Stomach (tissue), 9 donors: Measurements from ENCODE around the gene HSPG2. TPM values are rescaled to one million over a fixed set of nuclear protein-coding genes. Genes with fewer than 3 reads are reported as not detected.

ENCODE experiments used
- DNase-seq, 2 donors: peaks; one replicate each; pipeline versions ENCODE4 v3.0.0 to v3.0.0-alpha.2; 2013 to 2019
- H3K27ac ChIP-seq, 5 donors: fragments of 200-600 bp in 4 of 5; sonication (generic) in 4 of 5; one replicate each; pipeline ENCODE4 v1.5.1; 2013 to 2019; ENCODE audit warnings: mild to moderate bottlenecking in 1 of 5, moderate library complexity in 1 of 5
- H3K27me3 ChIP-seq, 3 donors: fragments of 200-600 bp; sonication (generic); one replicate each; pipeline ENCODE4 v1.5.1; 2017 to 2019; ENCODE audit warnings: mixed run types in 1 of 3
- H3K36me3 ChIP-seq, 4 donors: fragments of 200-600 bp; sonication (generic); 1 replicate in 3 of 4; 2 replicates in 1 of 4; pipeline ENCODE4 v1.5.1; 2016 to 2019
- H3K4me1 ChIP-seq, 4 donors: fragments of 200-600 bp; sonication (generic); one replicate each; pipeline ENCODE4 v1.5.1; 2016 to 2019
- H3K4me3 ChIP-seq, 4 donors: fragments of 200-600 bp; sonication (generic) in 3 of 4; one replicate each; pipeline ENCODE4 v1.5.1; 2016 to 2019; ENCODE audit warnings: mild to moderate bottlenecking in 1 of 4
- H3K9me3 ChIP-seq, 4 donors: fragments of 200-600 bp; sonication (generic); one replicate each; pipeline ENCODE4 v1.5.1; 2016 to 2019
- CTCF ChIP-seq, 7 experiments: fragments of 450-650 bp in 4 of 7; fragments of 200-600 bp in 3 of 7; sonication (generic) in 3 of 7; IDR thresholded peaks; one replicate each; pipeline ENCODE4 v1.5.1; 2016 to 2019; ENCODE audit warnings: antibody characterized with exemption in 7 of 7, control low read depth in 2 of 7, mild to moderate bottlenecking in 1 of 7
- EP300 ChIP-seq: sonication (generic); formaldehyde crosslinking; IDR thresholded peaks from one replicate; pipeline ENCODE4 v1.6.1; 2017; ENCODE audit warnings: antibody characterized with exemption
- POLR2A ChIP-seq, 4 donors: fragments of 450-650 bp; IDR thresholded peaks; one replicate each; pipeline ENCODE4 v1.6.1; 2016; ENCODE audit warnings: antibody characterized with exemption in 4 of 4, control low read depth in 2 of 4, mild to moderate bottlenecking in 1 of 4, moderate library complexity in 1 of 4
- POLR2AphosphoS5 ChIP-seq, 3 donors: sonication (generic); formaldehyde crosslinking; IDR thresholded peaks; one replicate each; pipeline ENCODE4 v1.6.1; 2016; ENCODE audit warnings: antibody characterized with exemption in 3 of 3
- WGBS, 5 donors: extraction: QIAGEN DNeasy Blood & Tissue Kit in 3 of 5; methylation state at CpG; one replicate each; pipeline versions ENCODE4 v1.1.5 to v1.1.7; 2013 to 2018; 5-methylcytosine and 5-hydroxymethylcytosine counted together
- intact Hi-C: fragments of 100-400 bp; cut with DNase I; formaldehyde crosslinking; loops from one replicate; pipeline ENCODE4 v1.15.1; 2023; ENCODE audit warnings: low total_unique reads
- polyA plus RNA-seq, 3 donors: library from polyadenylated mRNA; stranded (reverse); fragments of 200-250 nt; gene quantifications; one replicate each; pipeline ENCODE4 v1.2.3, GENCODE V29; 2013
- total RNA-seq, 5 donors: library from RNA; depleted of rRNA; stranded (reverse); fragments of >200 nt; gene quantifications; one replicate each; pipeline versions ENCODE4 v1.1.0 to v1.2.3, GENCODE V29; 2014 to 2016
- donor health status: healthy with polysubstance abuse.
- donor health status: Bipolar disorder and iron deficiency.
- donor health status: healthy.

Gene HSPG2
- total and polyA plus RNA-seq, 8 donors = 21.7 to 504 (median 133) TPM

- TF ChIP-seq CTCF (IDR thresholded peaks at IDR 0.05) (no peak), POLR2A (IDR thresholded peaks at IDR 0.05) (no peak), POLR2AphosphoS5 (IDR thresholded peaks at IDR 0.05) (peak; percentile 33 to 73 (median 43))
- Histone ChIP-seq H3K27me3 (no peaks in the 10 kb centered on the region), H3K27ac (peak overlapping the region; percentile 18 to 97 (median 92)), H3K4me3 (no peak overlapping the region), H3K4me1 (peaks cover 77 to 92% (median 81%) of the 10 kb centered on the region in 4 donors), H3K36me3 (peaks cover 26 to 44% (median 38%) of the 10 kb centered on the region in 4 donors), H3K9me3 (no peaks in the 10 kb centered on the region)
- WGBS, 5 donors = 30 to 40% (median 35%) methylated on average over 15 to 20 of the region's 20 CpGs
- intact Hi-C loops = no loop called here
- peak; percentile 63 to 78 for DNase-seq
Measured at GRCh38 chr1:21896652-21897532, 40.2 kb downstream of the HSPG2 start.

DNA sequence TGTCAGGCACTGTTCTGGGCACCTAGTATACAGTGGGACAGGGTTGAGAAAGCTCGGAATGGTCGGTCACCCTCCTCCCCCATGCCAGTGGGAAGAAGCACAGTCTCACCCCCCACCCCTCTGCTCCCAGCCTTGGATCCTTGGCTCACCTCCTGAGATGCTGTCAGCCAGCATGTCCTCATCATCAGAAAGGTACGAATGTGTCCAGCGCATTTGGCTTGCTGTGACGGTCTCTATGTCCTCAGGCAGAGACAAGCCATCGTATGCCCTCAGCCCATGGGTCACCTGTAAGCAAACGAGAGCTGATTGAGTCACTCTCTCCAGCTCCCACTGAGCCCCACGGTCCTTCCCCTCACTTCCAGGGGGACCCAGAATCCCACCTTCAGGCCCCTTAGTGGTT lies 41.1 kb downstream of the HSPG2 start:
- peak overlapping the region in 4 of 5 donors; percentile 85 to 97 (median 94) for H3K27ac ChIP-seq
- 72 to 85% (median 82%) methylated on average over 6 to 8 of the region's 8 CpGs for WGBS, 5 donors
- TF ChIP-seq CTCF (IDR thresholded peaks at IDR 0.05) (no peak), EP300 (no peak), POLR2A (IDR thresholded peaks at IDR 0.05) (no peak), POLR2AphosphoS5 (IDR thresholded peaks at IDR 0.05) (no peak)
- H3K36me3 ChIP-seq = peaks cover 32 to 52% (median 46%) of the 10 kb centered on the region in 4 donors
- DNase-seq = no peak
- no peak overlapping the region for H3K4me3 ChIP-seq
- intact Hi-C loops = no loop called here
- H3K9me3 ChIP-seq = no peaks in the 10 kb centered on the region
- peaks cover 69 to 84% (median 73%) of the 10 kb centered on the region in 4 donors for H3K4me1 ChIP-seq
- no peaks in the 10 kb centered on the region for H3K27me3 ChIP-seq

GRCh38 chr1:21894034-21894881 lies 42.9 kb downstream of the HSPG2 start:
- Histone ChIP-seq H3K4me1 (peaks cover 51 to 69% (median 55%) of the 10 kb centered on the region in 4 donors), H3K36me3 (peaks cover 49 to 70% (median 64%) of the 10 kb centered on the region in 4 donors), H3K9me3 (no peaks in the 10 kb centered on the region), H3K27me3 (no peaks in the 10 kb centered on the region), H3K4me3 (no peak overlapping the region), H3K27ac (peak overlapping the region in 4 of 5 donors; percentile 38 to 97 (median 90))
- WGBS, 5 donors = 47 to 71% (median 56%) methylated on average over 7 to 11 of the region's 11 CpGs
- DNase-seq = peak in 1 of 2 donors; percentile 65
- intact Hi-C loops = no loop called here
- TF ChIP-seq POLR2A (IDR thresholded peaks at IDR 0.05) = no peak
- TF ChIP-seq CTCF (IDR thresholded peaks at IDR 0.05) = no peak
- no peak for TF ChIP-seq EP300
- no peak for TF ChIP-seq POLR2AphosphoS5 (IDR thresholded peaks at IDR 0.05)
